Neural cell (in vitro differentiated cells): Measurements from ENCODE around the gene MT1M. TPM values are rescaled to one million over a fixed set of nuclear protein-coding genes. Genes with fewer than 3 reads are reported as not detected.

Source experiments
- H2AFZ ChIP-seq: fragments of 200-600, 300-800 bp; sonication (generic), shearing (Covaris generic); 2 replicates; pipeline ENCODE4 v1.6.0; 2014; ENCODE audit warnings: low read depth, mild to moderate bottlenecking, antibody characterized with exemption, low read length, moderate library complexity
- H3F3A ChIP-seq: fragments of 200-600 bp; shearing (Covaris generic); 2 replicates; pipeline ENCODE4 v1.6.1; 2016; ENCODE audit warnings: mild to moderate bottlenecking, moderate library complexity, mixed read lengths, antibody characterized with exemption, low read length; ENCODE audit not compliant: insufficient read depth, poor library complexity, severe bottlenecking
- H3K27ac ChIP-seq: fragments of 200-600, 300-800 bp; sonication (generic), shearing (Covaris generic); 2 replicates; pipeline ENCODE4 v1.5.1; 2014; ENCODE audit warnings: mild to moderate bottlenecking, low read length, moderate library complexity
- H3K27me3 ChIP-seq: fragments of 300-800, 200-600 bp; sonication (generic), shearing (Covaris generic); 2 replicates; pipeline ENCODE4 v1.6.0; 2014; ENCODE audit warnings: mild to moderate bottlenecking, low read depth, low read length, moderate library complexity; ENCODE audit not compliant: insufficient read depth
- H3K36me3 ChIP-seq: fragments of 300-800, 200-600 bp; sonication (generic), shearing (Covaris generic); 2 replicates; pipeline ENCODE4 v1.5.1; 2014; ENCODE audit warnings: mild to moderate bottlenecking, antibody characterized with exemption, low read length, moderate library complexity; ENCODE audit not compliant: insufficient read depth
- H3K4me2 ChIP-seq: fragments of 300-800, 200-600 bp; sonication (generic), shearing (Covaris generic); 2 replicates; pipeline ENCODE4 v1.6.0; 2014; ENCODE audit warnings: mild to moderate bottlenecking, low read length
- H3K4me3 ChIP-seq: fragments of 300-800, 200-600 bp; sonication (generic), shearing (Covaris generic); 2 replicates; pipeline ENCODE4 v1.5.1; 2014; ENCODE audit warnings: mild to moderate bottlenecking, low read length, moderate library complexity
- H3K79me2 ChIP-seq: fragments of 200-600 bp; shearing (Covaris generic); replicated peaks from 2 replicates; pipeline ENCODE4 v1.6.0; 2014; ENCODE audit warnings: mild to moderate bottlenecking, low read length, moderate library complexity; ENCODE audit not compliant: insufficient read depth
- H3K9ac ChIP-seq: fragments of 300-800, 200-600 bp; sonication (generic), shearing (Covaris generic); 2 replicates; pipeline ENCODE4 v1.6.1; 2016; ENCODE audit warnings: mild to moderate bottlenecking, low read length, mixed read lengths
- H3K9me2 ChIP-seq: fragments of 200-600 bp; shearing (Covaris generic); 2 replicates; pipeline ENCODE4 v1.6.1; 2016; ENCODE audit warnings: mild to moderate bottlenecking, low read length, mixed read lengths; ENCODE audit not compliant: insufficient read depth
- H3K9me3 ChIP-seq: fragments of 200-600, 300-800 bp; sonication (generic), shearing (Covaris generic); 2 replicates; pipeline ENCODE4 v1.6.1; 2016; ENCODE audit warnings: mild to moderate bottlenecking, mixed run types, low read length, moderate library complexity, mixed read lengths
- H4K20me1 ChIP-seq: fragments of 200-600 bp; shearing (Covaris generic); 2 replicates; pipeline ENCODE4 v1.6.1; 2016; ENCODE audit warnings: mild to moderate bottlenecking, mixed run types; ENCODE audit not compliant: insufficient read depth
- CTCF ChIP-seq: fragments of 450-650 bp; IDR thresholded peaks from 2 replicates; pipeline ENCODE4 v1.5.1; 2014; ENCODE audit warnings: antibody characterized with exemption, mild to moderate bottlenecking, moderate library complexity; ENCODE audit not compliant: poor library complexity, severe bottlenecking
- EP300 ChIP-seq: fragments of 450-650 bp; conservative IDR thresholded peaks from 2 replicates; pipeline ENCODE4 v1.6.1; 2014; ENCODE audit warnings: antibody characterized with exemption, mild to moderate bottlenecking, moderate library complexity; ENCODE audit not compliant: poor library complexity, severe bottlenecking
- EZH2 ChIP-seq: fragments of 200-600, 300-800 bp; shearing (Covaris generic), sonication (generic); IDR thresholded peaks from 2 replicates; pipeline ENCODE4 v1.6.1; 2014; ENCODE audit warnings: antibody characterized with exemption, low read length, borderline replicate concordance, mild to moderate bottlenecking; ENCODE audit not compliant: insufficient read depth, poor library complexity, severe bottlenecking
- MXI1 ChIP-seq: fragments of 450-650 bp; conservative IDR thresholded peaks from 2 replicates; pipeline ENCODE4 v1.6.1; 2014; ENCODE audit warnings: antibody characterized with exemption, mild to moderate bottlenecking; ENCODE audit not compliant: poor library complexity, severe bottlenecking
- POLR2AphosphoS5 ChIP-seq: IDR thresholded peaks from 2 replicates; pipeline ENCODE4 v1.6.1; 2012
- RAD21 ChIP-seq: fragments of 450-650 bp; conservative IDR thresholded peaks from 2 replicates; pipeline ENCODE4 v1.6.1; 2014; ENCODE audit warnings: antibody characterized with exemption, mild to moderate bottlenecking, moderate library complexity
- REST ChIP-seq: IDR thresholded peaks from 2 replicates; pipeline ENCODE4 v1.6.1; 2012; ENCODE audit warnings: borderline replicate concordance
- SMC3 ChIP-seq: fragments of 450-650 bp; conservative IDR thresholded peaks from 2 replicates; pipeline ENCODE4 v1.6.1; 2014; ENCODE audit warnings: antibody characterized with exemption, mild to moderate bottlenecking, moderate library complexity; ENCODE audit not compliant: poor library complexity
- TAF1 ChIP-seq: IDR thresholded peaks from 2 replicates; pipeline ENCODE4 v1.6.1; 2012; ENCODE audit warnings: low read depth
- polyA plus RNA-seq: library from polyadenylated mRNA; depleted of rRNA; stranded (reverse); fragments of >200 nt; gene quantifications from 2 replicates; pipeline ENCODE4 v1.2.3, GENCODE V29; 2014

The MT1M gene
- polyA plus RNA-seq, 1 donor from 2014 or later: not detected

- Histone ChIP-seq H3K9me3 (no peaks in the 10 kb centered on the region), H4K20me1 (no peaks in the 10 kb centered on the region), H2AFZ (no peak overlapping the region), H3K79me2 (no peaks in the 10 kb centered on the region), H3F3A (no peaks in the 10 kb centered on the region), H3K9ac (no peak overlapping the region), H3K4me3 (peak overlapping the region; percentile 59), H3K27ac (no peak overlapping the region), H3K36me3 (no peaks in the 10 kb centered on the region), H3K9me2 (no peaks in the 10 kb centered on the region), H3K27me3 (peaks cover 99% of the 10 kb centered on the region), H3K4me2 (no peak overlapping the region)
- TF ChIP-seq EP300: no peak
- no peak for TF ChIP-seq POLR2AphosphoS5
- no peak for TF ChIP-seq EZH2
- no peak for TF ChIP-seq SMC3
- no peak for TF ChIP-seq CTCF
- no peak for TF ChIP-seq REST
- no peak for TF ChIP-seq MXI1
- TF ChIP-seq TAF1: no peak
- no peak for TF ChIP-seq RAD21
These were observed 448 bp downstream of the MT1M start for GRCh38 chr16:56632848-56633365.

- Histone ChIP-seq H3K9me2 (no peaks in the 10 kb centered on the region), H3K27ac (no peak overlapping the region), H3K27me3 (peaks cover 100% of the 10 kb centered on the region), H3K9me3 (no peaks in the 10 kb centered on the region), H3K9ac (no peak overlapping the region), H2AFZ (no peak overlapping the region), H3K4me3 (no peak overlapping the region), H3K79me2 (no peaks in the 10 kb centered on the region), H3K4me2 (no peak overlapping the region), H4K20me1 (no peaks in the 10 kb centered on the region), H3F3A (no peaks in the 10 kb centered on the region), H3K36me3 (no peaks in the 10 kb centered on the region)
- TF ChIP-seq MXI1: no peak
- no peak for TF ChIP-seq EZH2
- TF ChIP-seq RAD21: no peak
- TF ChIP-seq CTCF: no peak
- TF ChIP-seq EP300: no peak
- no peak for TF ChIP-seq REST
- no peak for TF ChIP-seq SMC3
- no peak for TF ChIP-seq POLR2AphosphoS5
These were observed 1.1 kb downstream of the MT1M start for GRCh38 chr16:56633535-56633934.
